OCI-LY7 (cell line): Measurements from ENCODE around the gene NEDD4.

Experiments used
- EZH2phosphoT487 ChIP-seq: fragments of 200-600 bp; sonication (generic); IDR thresholded peaks from 2 replicates; pipeline ENCODE4 v1.6.1; 2018; ENCODE audit warnings: low read depth, borderline replicate concordance, mild to moderate bottlenecking, mixed run types, antibody characterized with exemption, low read length, moderate library complexity, mixed read lengths
- TF ChIP-seq, protein P1 (sequence below): fragments of 200-600 bp; sonication (generic); conservative IDR thresholded peaks from 2 replicates; pipeline ENCODE4 v1.5.1; 2014; ENCODE audit warnings: mild to moderate bottlenecking, antibody characterized with exemption, low read length, moderate library complexity, mixed read lengths

GRCh38 chr15:55969582-55969981 is 23.8 kb downstream of the NEDD4 start:
- TF ChIP-seq, protein P1, sequence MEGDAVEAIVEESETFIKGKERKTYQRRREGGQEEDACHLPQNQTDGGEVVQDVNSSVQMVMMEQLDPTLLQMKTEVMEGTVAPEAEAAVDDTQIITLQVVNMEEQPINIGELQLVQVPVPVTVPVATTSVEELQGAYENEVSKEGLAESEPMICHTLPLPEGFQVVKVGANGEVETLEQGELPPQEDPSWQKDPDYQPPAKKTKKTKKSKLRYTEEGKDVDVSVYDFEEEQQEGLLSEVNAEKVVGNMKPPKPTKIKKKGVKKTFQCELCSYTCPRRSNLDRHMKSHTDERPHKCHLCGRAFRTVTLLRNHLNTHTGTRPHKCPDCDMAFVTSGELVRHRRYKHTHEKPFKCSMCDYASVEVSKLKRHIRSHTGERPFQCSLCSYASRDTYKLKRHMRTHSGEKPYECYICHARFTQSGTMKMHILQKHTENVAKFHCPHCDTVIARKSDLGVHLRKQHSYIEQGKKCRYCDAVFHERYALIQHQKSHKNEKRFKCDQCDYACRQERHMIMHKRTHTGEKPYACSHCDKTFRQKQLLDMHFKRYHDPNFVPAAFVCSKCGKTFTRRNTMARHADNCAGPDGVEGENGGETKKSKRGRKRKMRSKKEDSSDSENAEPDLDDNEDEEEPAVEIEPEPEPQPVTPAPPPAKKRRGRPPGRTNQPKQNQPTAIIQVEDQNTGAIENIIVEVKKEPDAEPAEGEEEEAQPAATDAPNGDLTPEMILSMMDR = no peak
- no peak for TF ChIP-seq EZH2phosphoT487
